ENCODE data around the gene BMERB1. TPM values are rescaled to one million over a fixed set of nuclear protein-coding genes. Genes with fewer than 3 reads are reported as not detected.
"Not testable (repeated sequence)": the region's sequence is repeated elsewhere in the genome, so short reads cannot be mapped to it uniquely, and the experiment has no call there.

Gene BMERB1
- total and polyA plus RNA-seq, 9 donors, result 17.8 to 29.2 (median 26.7) TPM

GRCh38 chr16:15442140-15442539 is 7.8 kb downstream of the BMERB1 start:
- WGBS (ENCODE audit: insufficient coverage), result 94% methylated on average over 4 of the region's 5 CpGs
- H3K27me3 ChIP-seq (ENCODE audit: control insufficient read depth, insufficient read depth, low read length); H3K27ac ChIP-seq (ENCODE audit: low read length); H3K36me3 ChIP-seq (ENCODE audit: control insufficient read depth, insufficient read depth, low read length); DNase-seq; H3K4me1 ChIP-seq (ENCODE audit: control insufficient read depth, insufficient read depth, low read length); H3K4me3 ChIP-seq (ENCODE audit: low read length); H3K9me3 ChIP-seq (replicated peaks; ENCODE audit: control insufficient read depth, low read depth, low read length): not testable (repeated sequence)

DNA sequence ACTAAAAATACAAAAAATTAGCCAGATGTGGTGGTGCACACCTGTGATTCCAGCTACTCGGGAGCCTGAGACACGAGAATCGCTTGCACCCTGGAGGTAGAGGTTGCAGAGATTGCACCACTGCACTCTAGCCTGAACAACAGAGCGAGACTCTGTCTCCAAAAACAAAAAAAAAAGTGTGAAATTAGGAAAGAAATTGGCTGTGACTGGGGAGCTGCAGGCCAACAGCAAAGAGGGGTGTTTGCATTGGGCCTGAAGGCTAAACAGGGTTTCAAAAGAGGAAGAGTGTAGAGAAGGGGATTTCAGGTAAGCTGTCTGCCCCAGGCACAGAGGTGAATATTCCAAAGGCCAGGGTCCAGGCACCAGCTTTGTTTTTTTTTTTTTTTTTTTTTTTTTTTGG is 9.4 kb downstream of the BMERB1 start:
- Histone ChIP-seq H3K27ac (ENCODE audit: low read length) (no peak overlapping the region), H3K4me3 (ENCODE audit: low read length) (no peak overlapping the region), H3K4me1 (ENCODE audit: control insufficient read depth, insufficient read depth, low read length) (no peaks in the 10 kb centered on the region), H3K9me3 (replicated peaks; ENCODE audit: control insufficient read depth, low read depth, low read length) (peaks cover 4% of the 10 kb centered on the region), H3K36me3 (ENCODE audit: control insufficient read depth, insufficient read depth, low read length) (no peaks in the 10 kb centered on the region), H3K27me3 (ENCODE audit: control insufficient read depth, insufficient read depth, low read length) (no peaks in the 10 kb centered on the region)
- no peak for DNase-seq
- WGBS (ENCODE audit: insufficient coverage), result no CpG with 5 or more reads among the region's 4 CpGs

DNA sequence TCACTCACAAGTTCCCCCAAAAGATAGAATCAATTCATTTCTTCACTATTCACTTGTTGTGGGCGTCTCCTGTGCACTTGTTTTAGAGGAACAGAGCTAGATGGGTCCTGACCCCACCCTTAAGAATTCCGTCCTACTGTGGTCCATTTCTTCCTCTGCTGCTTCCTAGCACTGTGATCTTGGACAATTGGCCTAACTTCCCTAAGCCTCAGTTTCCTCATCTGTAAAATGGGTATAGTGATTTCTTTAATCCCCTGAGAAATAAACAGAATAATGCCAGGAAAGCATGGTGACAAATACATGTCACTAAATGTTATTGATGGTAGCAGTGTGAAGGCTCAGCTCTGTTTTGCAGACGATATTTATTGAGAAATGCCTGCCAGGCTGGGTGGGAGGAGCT is 9.9 kb downstream of the BMERB1 start:
- H3K4me3 ChIP-seq (ENCODE audit: low read length), result no peak overlapping the region
- WGBS (ENCODE audit: insufficient coverage), result 100% methylated on average over 1 of the region's 3 CpGs
- H3K9me3 ChIP-seq (replicated peaks; ENCODE audit: control insufficient read depth, low read depth, low read length), result peaks cover 4% of the 10 kb centered on the region

DNA sequence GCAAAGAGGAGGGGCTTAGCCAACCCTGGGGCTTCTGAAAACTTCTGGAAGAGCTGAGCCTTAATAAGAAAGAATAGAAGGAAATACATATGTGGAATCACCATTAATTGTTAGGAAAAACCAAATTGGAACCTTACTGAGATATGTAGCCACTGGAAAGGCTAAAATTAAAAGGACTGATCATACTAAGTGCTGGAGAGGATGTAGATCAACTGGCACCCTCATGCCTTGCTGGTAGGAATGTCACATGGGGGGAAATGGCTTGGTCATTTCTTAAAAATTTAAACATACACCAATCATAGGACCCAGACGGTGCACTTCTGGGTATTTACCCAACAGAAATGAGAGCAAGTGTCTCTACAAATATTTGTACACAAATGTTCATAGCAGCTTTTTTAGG is 11.1 kb downstream of the BMERB1 start:
- Histone ChIP-seq H3K36me3 (ENCODE audit: control insufficient read depth, insufficient read depth, low read length) (no peaks in the 10 kb centered on the region), H3K27ac (ENCODE audit: low read length) (no peak overlapping the region), H3K9me3 (replicated peaks; ENCODE audit: control insufficient read depth, low read depth, low read length) (peaks cover 4% of the 10 kb centered on the region), H3K4me1 (ENCODE audit: control insufficient read depth, insufficient read depth, low read length) (no peaks in the 10 kb centered on the region), H3K4me3 (ENCODE audit: low read length) (no peak overlapping the region), H3K27me3 (ENCODE audit: control insufficient read depth, insufficient read depth, low read length) (no peaks in the 10 kb centered on the region)
- DNase-seq, result no peak
- no CpG with 5 or more reads among the region's 1 CpG for WGBS (ENCODE audit: insufficient coverage)

More for the DNA sequence above, 9.9 kb downstream of the BMERB1 start:
- DNase-seq, result no peak
- H3K4me1 ChIP-seq (ENCODE audit: control insufficient read depth, insufficient read depth, low read length), result no peaks in the 10 kb centered on the region
- H3K27me3 ChIP-seq (ENCODE audit: control insufficient read depth, insufficient read depth, low read length), result no peaks in the 10 kb centered on the region
- H3K36me3 ChIP-seq (ENCODE audit: control insufficient read depth, insufficient read depth, low read length), result no peaks in the 10 kb centered on the region
- H3K27ac ChIP-seq (ENCODE audit: low read length), result no peak overlapping the region

DNA sequence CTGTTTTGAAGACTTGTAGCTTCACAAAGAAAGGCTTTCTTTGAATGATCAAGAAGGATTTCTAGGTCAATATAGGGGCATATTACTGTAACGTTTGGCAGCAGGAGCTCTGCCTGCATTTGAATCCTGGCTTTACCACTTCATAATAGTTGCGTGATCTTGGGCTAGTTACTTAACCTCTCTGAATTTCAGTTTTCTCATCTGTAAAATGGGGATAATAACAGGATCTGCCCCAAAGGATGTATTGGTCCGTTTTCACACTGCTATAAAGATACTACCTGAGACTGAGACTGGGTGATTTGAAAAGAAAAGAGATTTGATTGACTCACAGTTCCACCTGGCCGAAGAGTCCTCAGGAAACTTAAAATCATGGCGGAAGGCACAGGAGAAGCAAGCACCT is 12.5 kb downstream of the BMERB1 start:
- Histone ChIP-seq H3K27me3 (ENCODE audit: control insufficient read depth, insufficient read depth, low read length) (no peaks in the 10 kb centered on the region), H3K27ac (ENCODE audit: low read length) (no peak overlapping the region), H3K4me1 (ENCODE audit: control insufficient read depth, insufficient read depth, low read length) (no peaks in the 10 kb centered on the region), H3K9me3 (replicated peaks; ENCODE audit: control insufficient read depth, low read depth, low read length) (peaks cover 4% of the 10 kb centered on the region), H3K36me3 (ENCODE audit: control insufficient read depth, insufficient read depth, low read length) (no peaks in the 10 kb centered on the region), H3K4me3 (ENCODE audit: low read length) (no peak overlapping the region)
- no CpG with 5 or more reads among the region's 5 CpGs for WGBS (ENCODE audit: insufficient coverage)
- no peak for DNase-seq

- H3K27ac ChIP-seq (ENCODE audit: low read length), result no peak overlapping the region
- no peaks in the 10 kb centered on the region for H3K36me3 ChIP-seq (ENCODE audit: control insufficient read depth, insufficient read depth, low read length)
- no peaks in the 10 kb centered on the region for H3K9me3 ChIP-seq (replicated peaks; ENCODE audit: control insufficient read depth, low read depth, low read length)
- no peaks in the 10 kb centered on the region for H3K4me1 ChIP-seq (ENCODE audit: control insufficient read depth, insufficient read depth, low read length)
- WGBS (ENCODE audit: insufficient coverage), result 53% methylated on average over 4 of the region's 6 CpGs
- no peaks in the 10 kb centered on the region for H3K27me3 ChIP-seq (ENCODE audit: control insufficient read depth, insufficient read depth, low read length)
- DNase-seq, result peak; percentile 41
- H3K4me3 ChIP-seq (ENCODE audit: low read length), result no peak overlapping the region
Measured at GRCh38 chr16:15450624-15451023, 16.2 kb downstream of the BMERB1 start.

DNA sequence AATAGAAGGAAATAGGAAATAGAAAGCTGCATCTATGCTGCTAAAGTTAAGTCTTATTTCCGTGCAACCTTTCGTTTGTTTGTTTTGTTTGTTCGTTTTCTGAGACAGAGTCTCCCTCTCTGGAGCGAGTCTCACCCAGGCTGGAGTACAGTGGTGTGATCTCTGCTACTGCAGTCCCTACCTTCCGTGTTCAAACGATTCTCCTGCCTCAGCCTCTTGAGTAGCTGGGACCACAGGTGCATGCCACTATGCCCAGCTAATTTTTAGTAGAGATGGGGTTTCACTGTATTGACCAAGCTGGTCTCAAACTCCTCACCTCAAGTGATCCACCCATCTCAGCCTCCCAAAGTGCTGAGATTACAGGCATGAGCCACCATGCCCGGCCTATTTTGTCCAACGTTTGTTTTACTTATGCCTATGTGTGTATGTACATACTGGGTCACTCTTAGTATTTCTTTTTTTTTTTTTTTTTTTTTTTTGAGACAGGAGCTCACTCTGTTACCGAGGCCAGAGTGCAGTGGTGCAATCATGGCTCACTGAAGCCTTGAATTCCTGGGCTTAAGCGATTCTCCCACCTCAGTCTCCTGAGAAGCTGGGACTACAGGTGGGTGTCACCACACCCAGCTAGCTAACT is 16.8 kb downstream of the BMERB1 start:
- no peaks in the 10 kb centered on the region for H3K4me1 ChIP-seq (ENCODE audit: control insufficient read depth, insufficient read depth, low read length)
- WGBS (ENCODE audit: insufficient coverage), result 67% methylated on average over 3 of the region's 10 CpGs
- no peak overlapping the region for H3K4me3 ChIP-seq (ENCODE audit: low read length)
- no peaks in the 10 kb centered on the region for H3K27me3 ChIP-seq (ENCODE audit: control insufficient read depth, insufficient read depth, low read length)
- no peak for DNase-seq
- H3K9me3 ChIP-seq (replicated peaks; ENCODE audit: control insufficient read depth, low read depth, low read length), result no peaks in the 10 kb centered on the region
- no peak overlapping the region for H3K27ac ChIP-seq (ENCODE audit: low read length)
- H3K36me3 ChIP-seq (ENCODE audit: control insufficient read depth, insufficient read depth, low read length), result no peaks in the 10 kb centered on the region

- no peaks in the 10 kb centered on the region for H3K27me3 ChIP-seq (ENCODE audit: control insufficient read depth, insufficient read depth, low read length)
- peak; percentile 8 for DNase-seq
- no peaks in the 10 kb centered on the region for H3K4me1 ChIP-seq (ENCODE audit: control insufficient read depth, insufficient read depth, low read length)
- H3K4me3 ChIP-seq (ENCODE audit: low read length), result no peak overlapping the region
- H3K9me3 ChIP-seq (replicated peaks; ENCODE audit: control insufficient read depth, low read depth, low read length), result no peaks in the 10 kb centered on the region
- WGBS (ENCODE audit: insufficient coverage), result 89% methylated on average over 6 of the region's 8 CpGs
- H3K36me3 ChIP-seq (ENCODE audit: control insufficient read depth, insufficient read depth, low read length), result no peaks in the 10 kb centered on the region
- no peak overlapping the region for H3K27ac ChIP-seq (ENCODE audit: low read length)
Measured at GRCh38 chr16:15452246-15452855, 18.0 kb downstream of the BMERB1 start.

DNA sequence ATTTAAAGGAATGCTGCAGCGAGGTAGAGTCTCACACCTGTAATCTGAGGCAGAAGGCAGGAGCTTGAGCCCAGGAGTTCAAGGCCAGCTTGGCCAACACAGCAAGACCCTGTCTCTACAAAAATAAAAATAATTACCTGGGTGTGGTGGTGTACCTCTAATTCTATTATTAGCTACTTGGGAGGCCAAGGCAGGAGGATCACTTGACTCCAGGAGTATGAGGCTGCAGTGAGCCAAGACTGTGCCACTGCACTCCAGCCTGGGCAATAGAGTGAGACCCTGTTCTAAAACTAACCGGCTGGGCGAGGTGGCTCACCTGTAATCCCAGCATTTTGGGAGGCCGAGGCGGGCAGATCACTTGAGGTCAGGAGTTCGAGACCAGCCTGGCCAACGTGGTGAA is 18.9 kb downstream of the BMERB1 start:
- H3K4me3 ChIP-seq (ENCODE audit: low read length); DNase-seq; H3K36me3 ChIP-seq (ENCODE audit: control insufficient read depth, insufficient read depth, low read length); H3K9me3 ChIP-seq (replicated peaks; ENCODE audit: control insufficient read depth, low read depth, low read length); H3K27me3 ChIP-seq (ENCODE audit: control insufficient read depth, insufficient read depth, low read length); H3K27ac ChIP-seq (ENCODE audit: low read length); H3K4me1 ChIP-seq (ENCODE audit: control insufficient read depth, insufficient read depth, low read length): not testable (repeated sequence)
- WGBS (ENCODE audit: insufficient coverage), result 87% methylated on average over 2 of the region's 7 CpGs

- H3K4me3 ChIP-seq (ENCODE audit: low read length); H3K27ac ChIP-seq (ENCODE audit: low read length); H3K27me3 ChIP-seq (ENCODE audit: control insufficient read depth, insufficient read depth, low read length); H3K9me3 ChIP-seq (replicated peaks; ENCODE audit: control insufficient read depth, low read depth, low read length); H3K4me1 ChIP-seq (ENCODE audit: control insufficient read depth, insufficient read depth, low read length); H3K36me3 ChIP-seq (ENCODE audit: control insufficient read depth, insufficient read depth, low read length); DNase-seq: not testable (repeated sequence)
- 97% methylated on average over 5 of the region's 11 CpGs for WGBS (ENCODE audit: insufficient coverage)
Measured at GRCh38 chr16:15454933-15455332, 20.5 kb downstream of the BMERB1 start.

- no peak for DNase-seq
- Histone ChIP-seq H3K4me3 (ENCODE audit: low read length) (no peak overlapping the region), H3K27me3 (ENCODE audit: control insufficient read depth, insufficient read depth, low read length) (no peaks in the 10 kb centered on the region), H3K27ac (ENCODE audit: low read length) (no peak overlapping the region), H3K4me1 (ENCODE audit: control insufficient read depth, insufficient read depth, low read length) (no peaks in the 10 kb centered on the region), H3K36me3 (ENCODE audit: control insufficient read depth, insufficient read depth, low read length) (no peaks in the 10 kb centered on the region), H3K9me3 (replicated peaks; ENCODE audit: control insufficient read depth, low read depth, low read length) (no peaks in the 10 kb centered on the region)
- 78% methylated on average over 2 of the region's 3 CpGs for WGBS (ENCODE audit: insufficient coverage)
Measured at GRCh38 chr16:15457400-15457799, 23.0 kb downstream of the BMERB1 start.

Data from muscle of leg (tissue), 11 donors.